ENCODE results near the gene DHRSX. TPM values are rescaled to one million over a fixed set of nuclear protein-coding genes. Genes with fewer than 3 reads are reported as not detected.

DHRSX gene
- total and polyA plus RNA-seq, 4 experiments from 2014 or later = 12.1 to 23.5 (median 16.5) TPM

DNA sequence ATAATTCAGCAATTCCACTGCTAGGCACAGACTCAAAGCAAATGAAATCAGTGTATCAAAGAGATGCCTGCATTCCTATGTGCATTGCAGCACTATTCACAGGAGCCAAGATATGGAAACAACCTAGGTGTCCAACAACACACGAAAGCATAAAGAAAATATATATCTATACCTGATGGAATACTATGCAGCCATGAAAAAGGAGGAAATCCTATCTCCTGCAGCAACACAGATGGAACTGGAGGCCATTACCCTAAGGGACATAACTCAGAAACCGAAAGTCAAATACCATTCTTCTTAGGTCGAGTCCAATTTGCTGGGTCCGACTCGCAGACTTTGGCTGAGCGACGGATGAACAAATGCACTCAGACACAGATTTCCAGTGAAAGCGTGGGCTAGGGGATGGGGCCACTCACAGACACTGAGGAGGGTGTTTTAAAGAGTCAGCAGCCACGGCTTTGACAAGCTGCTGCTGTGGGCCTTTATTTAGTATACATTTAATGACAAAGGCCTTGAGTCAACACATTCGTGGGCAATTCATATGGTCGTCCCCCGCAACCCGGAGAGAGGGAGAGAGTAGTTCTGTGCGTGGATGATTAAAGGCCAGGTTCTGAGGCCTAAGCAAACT lies 93.8 kb downstream of the DHRSX start:
- POLR2A ChIA-PET (ENCODE audit: partially characterized antibody) = no interaction called here
- intact Hi-C loops (cut with micrococcal nuclease) = no loop called here
- Mint-ChIP-seq H3K36me3 (peaks cover 44 to 63% of the 10 kb centered on the region in 2 donors), H3K27ac (no peak overlapping the region), H3K4me3 (no peak overlapping the region), H3K27me3 (no peaks in the 10 kb centered on the region), H3K4me1 (no peaks in the 10 kb centered on the region), H3K9me3 (peaks cover 0 to 17% (median 10%) of the 10 kb centered on the region in 8 donors)
- CTCF ChIA-PET (ENCODE audit: partially characterized antibody) = no interaction called here
- DNase-seq = no peak
- no peaks in the 10 kb centered on the region for H3K4me1 ChIP-seq (ENCODE audit: insufficient read depth, low read length)
- H3K27ac ChIP-seq (ENCODE audit: low read depth, low read length) = no peak overlapping the region
- H3K27me3 ChIP-seq (ENCODE audit: insufficient read depth, low read length) = no peaks in the 10 kb centered on the region
- no peaks in the 10 kb centered on the region for H3K36me3 ChIP-seq (ENCODE audit: insufficient read depth, low read length)
- H3K4me3 ChIP-seq (ENCODE audit: low read length in 2 of 2) = no peak overlapping the region
- no peaks in the 10 kb centered on the region for H3K9me3 ChIP-seq (ENCODE audit: control insufficient read depth in 1 of 2, low read length in 2 of 2)

DNA sequence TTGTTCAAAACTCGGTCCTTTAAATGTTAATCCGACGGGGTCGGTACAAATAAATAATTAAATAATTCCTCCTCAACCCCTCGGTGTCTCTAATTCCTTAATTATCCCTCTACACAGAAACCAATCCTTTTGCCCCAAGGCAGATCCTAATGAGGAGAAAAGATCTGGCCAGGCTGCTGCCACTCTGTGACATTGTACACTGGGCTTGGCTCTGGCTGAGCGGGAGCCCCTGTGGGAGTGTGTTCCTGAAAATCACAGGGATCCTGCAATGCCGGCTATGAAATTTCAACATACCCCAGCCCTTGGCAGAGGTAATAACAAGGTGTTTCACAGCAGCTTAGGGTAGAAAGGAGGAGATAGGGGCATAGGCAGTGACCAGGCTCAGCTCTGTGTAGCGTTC lies 96.0 kb downstream of the DHRSX start:
- Histone ChIP-seq H3K9me3 (ENCODE audit: control insufficient read depth in 1 of 2, low read length in 2 of 2) (no peaks in the 10 kb centered on the region), H3K4me3 (ENCODE audit: low read length in 2 of 2) (no peak overlapping the region), H3K27me3 (ENCODE audit: insufficient read depth, low read length) (no peaks in the 10 kb centered on the region), H3K36me3 (ENCODE audit: insufficient read depth, low read length) (no peaks in the 10 kb centered on the region), H3K27ac (ENCODE audit: low read depth, low read length) (no peak overlapping the region), H3K4me1 (ENCODE audit: insufficient read depth, low read length) (no peaks in the 10 kb centered on the region)
- Mint-ChIP-seq H3K27ac (no peak overlapping the region), H3K36me3 (peaks cover 42 to 66% of the 10 kb centered on the region in 2 donors), H3K4me3 (no peak overlapping the region), H3K27me3 (no peaks in the 10 kb centered on the region), H3K9me3 (peaks cover 0 to 17% (median 10%) of the 10 kb centered on the region in 8 donors), H3K4me1 (peaks cover 0 to 2% (median under 1%) of the 10 kb centered on the region in 4 donors)
- CTCF ChIA-PET (ENCODE audit: partially characterized antibody) = no interaction called here
- intact Hi-C loops (cut with micrococcal nuclease) = no loop called here
- POLR2A ChIA-PET (ENCODE audit: partially characterized antibody) = no interaction called here
- DNase-seq = peak in 1 of 5 donors; percentile 20

DNA sequence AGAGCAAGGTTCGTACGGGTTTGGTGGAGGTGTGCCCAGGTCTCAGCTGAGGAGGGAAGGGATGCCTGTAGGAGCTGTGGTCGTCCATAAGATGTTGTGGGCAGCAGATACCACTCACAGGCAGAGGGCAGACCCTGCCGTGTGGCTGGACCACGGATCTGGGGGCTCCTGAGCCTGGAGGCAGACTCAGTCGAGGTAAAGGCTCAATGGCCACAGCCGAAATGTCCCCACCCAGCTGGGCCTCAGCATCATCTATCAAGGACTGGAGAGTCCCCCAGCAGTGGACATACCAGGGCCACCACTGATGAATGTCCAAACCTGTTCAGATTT lies 98.5 kb downstream of the DHRSX start:
- H3K9me3 Mint-ChIP-seq = peaks cover 0 to 9% (median 6%) of the 10 kb centered on the region in 8 donors
- Histone ChIP-seq H3K9me3 (ENCODE audit: control insufficient read depth in 1 of 2, low read length in 2 of 2) (no peaks in the 10 kb centered on the region), H3K36me3 (ENCODE audit: insufficient read depth, low read length) (no peaks in the 10 kb centered on the region), H3K27me3 (ENCODE audit: insufficient read depth, low read length) (no peaks in the 10 kb centered on the region), H3K4me1 (ENCODE audit: insufficient read depth, low read length) (no peaks in the 10 kb centered on the region), H3K27ac (ENCODE audit: low read depth, low read length) (no peak overlapping the region), H3K4me3 (ENCODE audit: low read length in 2 of 2) (no peak overlapping the region)
- H3K27ac Mint-ChIP-seq = no peak overlapping the region
- peaks cover 25 to 44% of the 10 kb centered on the region in 2 donors for H3K36me3 Mint-ChIP-seq
- ChIA-PET POLR2A (ENCODE audit: partially characterized antibody) (no interaction called here), CTCF (ENCODE audit: partially characterized antibody) (no interaction called here)
- no peak overlapping the region for H3K4me3 Mint-ChIP-seq
- peaks cover 0 to 3% (median under 1%) of the 10 kb centered on the region in 4 donors for H3K4me1 Mint-ChIP-seq
- intact Hi-C loops (cut with micrococcal nuclease) = no loop called here
- no peaks in the 10 kb centered on the region for H3K27me3 Mint-ChIP-seq
- DNase-seq = no peak

DNA sequence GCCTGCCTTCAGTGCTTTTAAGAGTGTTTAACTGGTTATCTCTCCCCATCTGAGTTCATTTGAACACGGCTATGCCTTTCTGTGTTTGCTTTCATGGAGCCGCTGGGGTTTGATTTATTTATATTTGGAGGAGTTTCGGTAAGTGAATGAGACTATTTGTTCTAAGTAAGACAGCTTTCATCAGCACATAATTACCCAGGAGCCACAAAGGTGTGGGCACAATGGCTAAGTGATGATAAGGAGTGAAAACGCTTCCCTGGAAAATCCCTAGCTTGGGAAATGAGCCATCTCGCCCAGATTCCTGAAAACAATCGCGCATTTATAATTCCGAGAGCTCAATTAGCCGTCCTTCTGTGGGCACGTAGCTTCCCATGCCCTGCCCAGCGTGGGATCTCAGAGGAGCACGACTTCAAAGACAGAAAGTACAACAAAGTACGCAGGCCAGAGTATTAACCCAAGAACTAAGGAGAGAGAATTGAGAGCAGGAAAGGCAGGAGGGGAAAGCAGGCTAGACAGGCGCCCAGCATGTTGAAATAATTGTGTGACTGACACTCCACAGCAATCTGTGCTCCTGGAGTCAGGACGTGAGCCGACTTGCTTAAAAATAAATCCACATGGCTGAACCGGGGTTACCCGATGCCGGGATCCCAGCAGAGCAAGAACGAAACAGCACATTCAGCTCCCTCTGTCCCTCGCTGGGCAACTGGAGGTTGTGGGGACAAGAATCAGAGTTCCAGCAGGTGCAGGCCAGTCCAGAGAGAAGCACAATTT lies 99.0 kb downstream of the DHRSX start:
- H3K9me3 Mint-ChIP-seq = peaks cover 0 to 3% (median 2%) of the 10 kb centered on the region in 8 donors
- H3K36me3 Mint-ChIP-seq = peaks cover 20 to 39% of the 10 kb centered on the region in 2 donors
- Histone ChIP-seq H3K36me3 (ENCODE audit: insufficient read depth, low read length) (no peaks in the 10 kb centered on the region), H3K4me1 (ENCODE audit: insufficient read depth, low read length) (no peaks in the 10 kb centered on the region), H3K4me3 (ENCODE audit: low read length in 2 of 2) (no peak overlapping the region), H3K9me3 (ENCODE audit: control insufficient read depth in 1 of 2, low read length in 2 of 2) (no peaks in the 10 kb centered on the region), H3K27ac (ENCODE audit: low read depth, low read length) (no peak overlapping the region), H3K27me3 (ENCODE audit: insufficient read depth, low read length) (no peaks in the 10 kb centered on the region)
- intact Hi-C loops (cut with micrococcal nuclease) = no loop called here
- peaks cover 0 to 3% (median under 1%) of the 10 kb centered on the region in 4 donors for H3K4me1 Mint-ChIP-seq
- no peak for DNase-seq
- H3K27ac Mint-ChIP-seq = peak overlapping the region in 2 of 7 donors; percentile 17 to 23
- POLR2A ChIA-PET (ENCODE audit: partially characterized antibody) = no interaction called here
- CTCF ChIA-PET (ENCODE audit: partially characterized antibody) = no interaction called here
- H3K4me3 Mint-ChIP-seq = no peak overlapping the region
- no peaks in the 10 kb centered on the region for H3K27me3 Mint-ChIP-seq

DNA sequence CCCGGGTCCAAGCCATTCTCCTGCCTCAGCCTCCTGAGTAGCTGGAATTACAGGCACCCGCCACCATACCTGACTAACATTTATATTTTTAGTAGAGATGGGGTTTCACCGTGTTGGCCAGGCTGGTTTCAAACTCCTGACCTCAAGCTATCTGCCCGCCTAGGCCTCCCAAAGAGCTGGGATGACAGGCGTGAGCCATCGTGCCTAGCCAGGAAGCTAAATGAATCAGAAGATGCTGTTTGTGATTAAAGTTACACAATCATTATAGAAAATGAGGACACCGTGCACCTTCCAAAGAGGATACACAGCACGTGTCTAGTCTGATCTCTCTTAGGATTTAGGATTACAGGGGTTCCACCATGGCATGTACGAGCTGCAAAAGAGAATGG lies 99.6 kb downstream of the DHRSX start:
- Mint-ChIP-seq H3K27ac (no peak overlapping the region), H3K36me3 (peaks cover 17 to 35% of the 10 kb centered on the region in 2 donors), H3K9me3 (peaks cover 0 to 2% (median 0%) of the 10 kb centered on the region in 8 donors), H3K4me1 (peaks cover 0 to 3% (median under 1%) of the 10 kb centered on the region in 4 donors), H3K4me3 (no peak overlapping the region), H3K27me3 (no peaks in the 10 kb centered on the region)
- POLR2A ChIA-PET (ENCODE audit: partially characterized antibody) = no interaction called here
- DNase-seq = no peak
- Histone ChIP-seq H3K9me3 (ENCODE audit: control insufficient read depth in 1 of 2, low read length in 2 of 2) (no peaks in the 10 kb centered on the region), H3K27ac (ENCODE audit: low read depth, low read length) (no peak overlapping the region), H3K4me3 (ENCODE audit: low read length in 2 of 2) (no peak overlapping the region), H3K36me3 (ENCODE audit: insufficient read depth, low read length) (no peaks in the 10 kb centered on the region), H3K27me3 (ENCODE audit: insufficient read depth, low read length) (no peaks in the 10 kb centered on the region), H3K4me1 (ENCODE audit: insufficient read depth, low read length) (no peaks in the 10 kb centered on the region)
- intact Hi-C loops (cut with micrococcal nuclease) = no loop called here
- CTCF ChIA-PET (ENCODE audit: partially characterized antibody) = no interaction called here

DNA sequence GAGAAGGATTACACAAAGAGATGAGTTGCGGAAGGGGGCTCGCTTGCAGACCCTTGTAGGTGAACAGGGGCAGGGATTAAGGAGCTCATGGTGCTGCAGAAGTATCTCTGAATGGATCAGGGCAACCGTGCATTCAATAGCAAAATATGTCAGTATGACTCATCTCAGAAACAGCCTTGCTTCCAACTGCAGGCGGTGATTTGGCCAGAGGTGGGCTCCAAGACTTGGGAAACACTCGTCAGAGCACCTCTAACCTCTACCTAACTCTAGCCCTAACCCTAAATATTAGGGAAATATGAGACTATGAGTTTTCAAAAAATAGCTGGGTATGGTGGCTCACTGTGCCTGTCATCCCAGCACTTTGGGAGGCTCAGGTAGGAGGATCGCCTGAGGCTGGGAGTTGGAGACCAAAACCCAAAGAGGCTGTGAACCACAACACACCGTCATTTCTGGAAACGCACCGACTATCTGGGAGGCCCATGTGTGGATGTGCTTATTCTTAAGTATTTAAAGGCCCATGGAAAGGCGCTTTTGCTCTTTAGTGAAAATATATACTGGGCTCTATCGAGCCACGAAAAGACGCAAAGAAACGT lies 102.6 kb downstream of the DHRSX start:
- H3K4me1 Mint-ChIP-seq = peaks cover 0 to 10% (median 5%) of the 10 kb centered on the region in 4 donors
- no peak overlapping the region for H3K27ac Mint-ChIP-seq
- Histone ChIP-seq H3K36me3 (ENCODE audit: insufficient read depth, low read length) (no peaks in the 10 kb centered on the region), H3K27me3 (ENCODE audit: insufficient read depth, low read length) (no peaks in the 10 kb centered on the region), H3K27ac (ENCODE audit: low read depth, low read length) (no peak overlapping the region), H3K9me3 (ENCODE audit: control insufficient read depth in 1 of 2, low read length in 2 of 2) (no peaks in the 10 kb centered on the region), H3K4me1 (ENCODE audit: insufficient read depth, low read length) (no peaks in the 10 kb centered on the region), H3K4me3 (ENCODE audit: low read length in 2 of 2) (no peak overlapping the region)
- no peaks in the 10 kb centered on the region for H3K27me3 Mint-ChIP-seq
- peaks cover 0 to 3% (median 0%) of the 10 kb centered on the region in 8 donors for H3K9me3 Mint-ChIP-seq
- DNase-seq = no peak
- ChIA-PET POLR2A (ENCODE audit: partially characterized antibody) (no interaction called here), CTCF (ENCODE audit: partially characterized antibody) (no interaction called here)
- intact Hi-C loops (cut with micrococcal nuclease) = no loop called here
- H3K4me3 Mint-ChIP-seq = no peak overlapping the region
- peaks cover 18 to 41% of the 10 kb centered on the region in 2 donors for H3K36me3 Mint-ChIP-seq

DNA sequence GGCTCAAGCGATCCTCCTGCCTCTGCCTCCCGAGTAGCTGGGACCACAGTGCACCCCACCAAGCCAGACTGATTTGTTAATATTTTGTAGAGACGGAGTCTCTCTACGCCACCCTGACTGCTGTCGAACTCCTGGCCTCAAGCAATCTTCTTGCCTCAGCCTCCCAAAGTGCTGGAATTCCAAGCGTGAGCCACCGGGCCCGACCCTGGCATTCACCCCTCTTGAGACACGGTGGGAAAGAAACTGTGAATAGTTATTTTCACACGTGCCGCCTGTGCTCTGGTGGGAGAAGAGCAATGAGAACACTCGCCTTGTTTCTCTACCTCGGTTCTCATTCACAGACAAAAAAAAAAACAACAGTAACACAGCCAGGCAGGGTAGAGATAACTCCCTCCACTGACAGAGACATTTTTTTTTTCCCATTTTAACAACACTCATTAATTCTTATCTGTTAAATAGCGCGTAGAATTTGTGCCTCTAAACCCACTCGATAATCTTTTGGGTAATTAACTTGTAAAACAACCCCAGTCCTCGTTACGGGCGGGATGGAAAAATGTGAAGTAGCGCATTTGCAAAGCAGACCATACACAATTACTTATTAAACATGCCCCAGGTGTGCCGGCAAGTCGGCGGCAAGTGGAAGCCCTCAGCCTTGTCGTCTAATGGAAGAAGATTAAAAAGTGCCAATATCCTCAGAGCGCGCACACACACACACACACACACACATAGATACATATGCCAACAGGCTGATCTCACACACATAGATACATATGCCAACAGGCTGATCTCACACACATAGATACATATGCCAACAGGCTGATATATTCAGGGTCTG lies 103.3 kb downstream of the DHRSX start:
- no peaks in the 10 kb centered on the region for H3K9me3 ChIP-seq (ENCODE audit: control insufficient read depth in 1 of 2, low read length in 2 of 2)
- Mint-ChIP-seq H3K9me3 (peaks cover 0 to 3% (median 0%) of the 10 kb centered on the region in 8 donors), H3K4me3 (no peak overlapping the region), H3K27ac (no peak overlapping the region), H3K36me3 (peaks cover 14 to 40% of the 10 kb centered on the region in 2 donors), H3K27me3 (no peaks in the 10 kb centered on the region), H3K4me1 (peaks cover 0 to 10% (median 5%) of the 10 kb centered on the region in 4 donors)
- no peaks in the 10 kb centered on the region for H3K27me3 ChIP-seq (ENCODE audit: insufficient read depth, low read length)
- no peaks in the 10 kb centered on the region for H3K4me1 ChIP-seq (ENCODE audit: insufficient read depth, low read length)
- intact Hi-C loops (cut with micrococcal nuclease) = no loop called here
- DNase-seq = no peak
- ChIA-PET POLR2A (ENCODE audit: partially characterized antibody) (no interaction called here), CTCF (ENCODE audit: partially characterized antibody) (no interaction called here)
- H3K36me3 ChIP-seq (ENCODE audit: insufficient read depth, low read length) = no peaks in the 10 kb centered on the region
- H3K27ac ChIP-seq (ENCODE audit: low read depth, low read length) = no peak overlapping the region
- no peak overlapping the region for H3K4me3 ChIP-seq (ENCODE audit: low read length in 2 of 2)

Measured in CD4-positive, alpha-beta memory T cell (primary cell).